Measurements from ENCODE around the gene NLRP3.
"Not testable (repeated sequence)": the region's sequence is repeated elsewhere in the genome, so short reads cannot be mapped to it uniquely, and the experiment has no call there.

Gene NLRP3

DNA sequence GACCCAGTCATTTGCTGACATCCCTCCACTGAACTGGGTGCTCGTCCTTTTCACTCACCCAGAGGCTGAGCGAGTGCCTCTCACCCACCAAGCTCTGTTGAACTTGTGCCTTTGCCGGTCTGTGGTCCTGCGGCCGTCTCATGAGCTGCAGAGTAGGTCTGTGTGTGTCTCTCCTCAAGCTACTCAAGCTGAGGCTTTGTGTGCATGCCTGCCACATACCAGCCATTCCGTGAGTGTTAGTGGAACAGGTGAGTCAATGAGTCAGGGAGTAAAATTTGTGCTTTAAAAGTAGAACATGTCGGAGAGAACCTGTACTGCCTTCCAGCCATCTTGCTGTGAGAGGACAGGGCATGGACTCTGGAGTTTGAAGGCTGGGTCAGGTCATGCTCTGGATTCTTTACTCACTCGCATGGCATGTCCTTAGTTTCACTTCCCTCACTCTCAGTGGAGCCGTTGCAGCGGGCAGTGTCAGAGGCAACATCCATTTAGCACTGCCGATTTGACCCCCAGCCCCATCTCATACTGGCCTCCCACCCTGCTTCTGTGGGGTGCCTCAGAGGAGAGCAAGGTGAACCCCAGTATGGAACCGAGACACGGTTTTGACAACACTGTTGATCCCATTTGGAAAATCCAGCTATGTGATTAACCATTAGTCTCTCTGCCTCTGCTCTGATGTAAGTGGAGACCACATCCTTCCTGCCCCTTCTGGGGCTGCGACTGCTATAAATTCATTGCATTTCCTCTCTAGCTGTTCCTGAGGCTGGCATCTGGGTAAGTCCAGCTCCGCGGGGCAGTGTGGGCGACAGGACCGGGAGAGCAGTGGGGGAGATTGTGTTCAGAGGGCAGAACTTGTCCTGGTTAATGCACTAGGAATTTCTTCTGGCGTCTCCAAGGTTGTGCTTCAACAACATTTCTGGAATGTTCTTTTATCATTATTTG lies at the start of gene NLRP3:
NLRP3 (plus strand) TSS at position 751 of the 939 bp plus-strand sequence. CDS start 2,628 bp downstream, outside the sequence.
- in situ Hi-C loops (cut with MboI; ENCODE audit: low pct_unique_long_range_greater_than_20kb, low sequenced_read_pairs) = no loop called here
- peak; percentile 90 for DNase-seq

DNA sequence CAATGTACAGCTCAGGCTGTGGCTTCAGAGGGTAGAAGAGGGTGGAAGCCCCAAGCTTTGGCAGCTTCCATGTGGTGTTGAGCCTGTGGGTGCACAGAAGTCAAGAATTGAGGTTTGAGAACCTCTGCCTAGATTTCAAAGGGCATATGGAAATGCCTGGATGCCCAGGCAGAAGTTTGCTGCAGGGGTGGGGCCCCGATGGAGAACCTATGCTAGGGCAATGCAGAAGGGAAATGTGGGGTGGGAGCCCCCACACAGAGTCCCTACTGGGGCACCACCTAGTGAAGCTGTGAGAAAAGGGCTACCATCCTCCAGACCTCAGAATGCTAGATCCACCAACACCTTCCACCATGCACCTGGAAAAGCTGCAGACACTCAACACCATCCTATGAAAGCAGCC lies 49.6 kb upstream of the NLRP3 start:
- DNase-seq; in situ Hi-C loops (cut with MboI; ENCODE audit: low pct_unique_long_range_greater_than_20kb, low sequenced_read_pairs): not testable (repeated sequence)

DNA sequence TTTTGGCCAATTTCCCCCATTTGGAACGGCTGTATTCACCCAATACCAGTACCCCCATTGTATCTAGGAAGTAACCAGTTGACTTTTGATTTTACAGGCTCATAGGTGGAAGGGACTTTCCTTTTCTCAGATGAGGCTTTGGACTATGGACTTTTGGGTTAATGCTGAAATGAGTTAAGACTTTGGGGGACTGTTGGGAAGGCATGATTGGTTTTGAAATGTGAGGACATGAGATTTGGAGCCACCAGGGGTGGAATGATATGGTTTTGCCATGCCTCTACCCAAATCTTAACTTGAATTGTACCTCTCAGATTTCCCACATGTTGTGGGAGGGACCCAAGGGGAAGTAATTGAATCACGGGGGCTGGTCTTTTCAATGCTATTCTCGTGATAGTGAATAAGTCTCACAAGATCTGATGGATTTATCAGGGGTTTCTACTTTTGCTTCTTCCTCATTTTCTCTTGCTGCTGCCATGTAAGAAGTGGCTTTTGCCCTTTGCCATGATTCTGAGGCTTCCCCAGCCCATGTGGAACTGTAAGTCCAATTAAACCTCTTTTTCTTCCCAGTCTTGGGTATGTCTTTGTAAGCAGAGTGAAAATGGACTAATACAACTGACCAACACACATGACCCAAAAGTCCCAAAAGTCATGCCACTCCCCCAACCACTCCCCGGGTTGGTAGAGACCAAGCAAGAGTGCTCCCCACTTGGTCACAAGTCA lies 48.9 kb upstream of the NLRP3 start:
- no peak for DNase-seq
- in situ Hi-C loops (cut with MboI; ENCODE audit: low pct_unique_long_range_greater_than_20kb, low sequenced_read_pairs) = no loop called here

DNA sequence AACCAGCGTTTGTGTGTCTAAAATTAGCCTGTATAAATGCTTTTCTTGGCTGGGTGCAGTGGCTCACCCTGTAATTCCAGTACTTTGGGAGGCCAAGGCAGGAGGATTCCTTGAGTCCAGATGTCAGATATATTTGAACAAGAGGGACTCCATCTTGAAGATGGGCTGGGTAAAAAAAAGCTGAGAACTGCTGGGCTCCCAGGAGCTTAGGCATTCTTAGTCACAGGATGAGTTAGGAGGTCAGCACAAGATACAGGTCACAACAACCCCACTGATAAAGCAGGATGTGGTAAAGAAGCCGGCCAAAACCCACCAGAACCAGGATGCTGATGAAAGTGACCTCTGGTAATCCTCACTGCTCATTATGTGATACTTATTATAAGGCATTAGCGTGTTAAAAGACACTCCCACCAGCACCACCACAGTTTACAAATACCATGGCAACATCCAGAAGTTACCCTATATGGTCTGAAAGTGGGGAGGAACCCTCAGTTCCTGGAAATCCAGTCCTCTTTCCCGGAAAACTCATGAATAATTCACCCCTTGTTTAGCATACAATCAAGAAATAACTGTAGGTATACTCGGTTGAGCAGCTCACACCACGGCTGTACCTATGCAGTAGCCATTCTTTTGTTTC lies 48.1 kb upstream of the NLRP3 start:
- DNase-seq = no peak
- in situ Hi-C loops (cut with MboI; ENCODE audit: low pct_unique_long_range_greater_than_20kb, low sequenced_read_pairs) = no loop called here

DNA sequence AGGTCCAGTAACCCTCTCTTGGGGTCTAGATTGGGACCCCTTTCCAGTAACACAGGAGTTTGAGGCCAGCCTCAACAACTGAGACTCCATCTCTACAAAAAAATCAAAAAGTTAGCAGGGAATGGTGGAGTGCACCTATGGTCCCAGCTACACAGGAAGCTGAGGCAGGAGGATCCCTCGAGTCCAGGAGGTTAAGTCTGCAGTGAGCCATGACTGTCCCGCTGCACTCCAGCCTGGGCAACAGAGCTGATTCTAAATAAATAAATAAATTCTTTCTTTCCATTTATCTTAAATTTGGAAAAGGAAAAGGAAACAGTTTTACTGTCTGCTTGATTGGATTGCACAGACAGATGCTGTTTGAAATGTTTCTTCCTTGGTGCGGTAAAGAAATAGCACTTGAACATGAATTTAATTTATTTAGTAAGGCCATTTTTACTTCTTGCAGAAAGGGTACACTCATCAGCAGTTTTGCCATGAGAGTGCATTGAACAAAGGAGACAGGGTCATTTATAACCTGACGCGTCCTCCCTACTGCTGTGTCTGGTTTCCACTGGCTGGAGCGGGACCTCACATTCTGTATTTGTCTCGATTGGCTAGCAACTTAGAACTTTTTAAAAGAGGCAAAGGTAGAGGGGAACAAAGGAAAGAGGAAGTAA lies 47.4 kb upstream of the NLRP3 start:
- DNase-seq = no peak
- in situ Hi-C loops (cut with MboI; ENCODE audit: low pct_unique_long_range_greater_than_20kb, low sequenced_read_pairs) = no loop called here

DNA sequence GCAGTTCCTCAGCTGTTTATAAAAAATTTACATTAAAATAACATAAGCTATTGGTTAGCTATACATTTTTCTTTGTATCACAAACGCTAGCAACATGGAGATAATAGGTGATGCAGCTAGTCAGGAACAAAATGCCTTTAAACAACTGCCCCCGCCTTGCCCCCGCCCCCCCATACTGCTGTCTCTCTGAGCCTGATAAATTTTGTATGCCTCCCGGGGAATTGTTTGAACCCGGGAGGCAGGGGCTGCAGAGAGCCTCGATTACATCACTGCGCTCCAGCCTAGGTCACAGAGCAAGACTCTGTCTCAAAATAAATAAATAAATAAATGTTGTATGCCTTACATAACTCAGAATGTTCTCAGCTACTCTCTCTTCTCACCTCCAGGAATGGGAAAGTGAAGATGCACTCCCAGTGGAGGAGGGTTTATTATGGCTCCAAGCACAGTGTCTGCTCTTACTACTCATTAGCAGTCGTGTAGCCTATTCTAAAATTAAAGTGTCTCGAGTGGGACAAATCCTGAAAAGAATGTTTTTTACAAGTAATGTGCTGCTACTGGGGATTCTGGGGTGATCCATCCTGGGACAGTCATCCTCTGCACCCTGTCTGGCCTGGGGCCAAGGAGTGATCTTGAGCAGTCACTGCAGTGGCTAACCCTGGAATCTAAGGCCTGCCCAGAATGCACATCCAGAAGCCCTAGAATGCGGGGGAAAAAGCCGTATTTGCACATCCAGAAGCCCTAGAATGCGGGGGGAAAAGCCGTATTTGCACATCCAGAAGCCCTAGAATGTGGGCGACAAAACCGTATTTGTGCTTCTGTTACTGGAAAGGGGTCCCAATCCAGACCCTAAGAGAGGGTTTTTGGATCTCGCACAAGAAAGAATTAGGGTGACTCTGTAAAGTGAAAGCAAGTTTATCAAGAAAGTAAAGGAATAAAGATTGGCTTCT lies 44.9 kb upstream of the NLRP3 start:
- DNase-seq = no peak
- in situ Hi-C loops (cut with MboI; ENCODE audit: low pct_unique_long_range_greater_than_20kb, low sequenced_read_pairs) = no loop called here

DNA sequence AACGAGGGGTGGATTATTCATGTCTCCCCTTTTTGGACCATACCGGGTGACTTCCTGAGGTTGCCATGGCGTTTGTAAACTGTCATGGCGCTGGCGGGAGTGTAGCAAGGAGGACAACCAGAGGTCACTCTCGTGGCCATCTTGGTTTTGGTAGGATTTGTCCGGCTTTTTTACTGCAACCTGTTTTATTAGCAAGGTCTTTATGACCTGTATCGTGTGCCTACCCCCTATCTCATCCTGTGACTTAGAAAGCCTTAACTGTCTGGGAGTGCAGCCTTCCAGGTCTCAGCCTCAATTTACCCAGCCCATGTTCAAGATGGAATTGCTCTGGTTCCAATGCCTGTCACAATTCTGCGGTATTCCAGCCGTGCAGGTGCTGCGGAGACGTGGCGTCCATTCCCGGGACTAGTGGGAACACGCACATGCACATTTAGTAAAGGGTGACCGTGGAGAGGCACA lies 44.1 kb upstream of the NLRP3 start:
- in situ Hi-C loops (cut with MboI; ENCODE audit: low pct_unique_long_range_greater_than_20kb, low sequenced_read_pairs) = no loop called here
- DNase-seq = no peak

DNA sequence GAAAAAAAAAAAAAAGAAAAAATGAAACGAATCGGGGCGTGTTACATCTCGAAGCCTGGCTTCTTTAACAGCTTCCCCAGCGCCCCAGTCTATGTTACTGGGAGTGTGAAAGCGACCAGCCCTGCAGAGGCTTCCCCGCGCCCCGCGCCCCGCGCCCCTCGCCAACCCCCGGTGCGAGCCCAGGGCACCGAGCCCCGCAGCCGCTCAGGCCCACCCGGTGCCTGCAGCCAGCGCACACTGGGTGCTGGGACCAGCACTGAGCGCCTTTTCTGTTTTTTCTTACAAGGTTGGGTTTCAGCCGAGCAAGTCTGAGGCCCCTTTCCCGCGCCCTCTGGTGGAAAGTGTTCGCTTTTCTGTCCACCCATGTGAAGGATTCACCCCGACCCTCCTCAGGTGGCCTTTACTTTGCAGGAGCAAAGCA lies 42.2 kb upstream of the NLRP3 start:
- in situ Hi-C loops (cut with MboI; ENCODE audit: low pct_unique_long_range_greater_than_20kb, low sequenced_read_pairs) = no loop called here
- DNase-seq = peak; percentile 85

DNA sequence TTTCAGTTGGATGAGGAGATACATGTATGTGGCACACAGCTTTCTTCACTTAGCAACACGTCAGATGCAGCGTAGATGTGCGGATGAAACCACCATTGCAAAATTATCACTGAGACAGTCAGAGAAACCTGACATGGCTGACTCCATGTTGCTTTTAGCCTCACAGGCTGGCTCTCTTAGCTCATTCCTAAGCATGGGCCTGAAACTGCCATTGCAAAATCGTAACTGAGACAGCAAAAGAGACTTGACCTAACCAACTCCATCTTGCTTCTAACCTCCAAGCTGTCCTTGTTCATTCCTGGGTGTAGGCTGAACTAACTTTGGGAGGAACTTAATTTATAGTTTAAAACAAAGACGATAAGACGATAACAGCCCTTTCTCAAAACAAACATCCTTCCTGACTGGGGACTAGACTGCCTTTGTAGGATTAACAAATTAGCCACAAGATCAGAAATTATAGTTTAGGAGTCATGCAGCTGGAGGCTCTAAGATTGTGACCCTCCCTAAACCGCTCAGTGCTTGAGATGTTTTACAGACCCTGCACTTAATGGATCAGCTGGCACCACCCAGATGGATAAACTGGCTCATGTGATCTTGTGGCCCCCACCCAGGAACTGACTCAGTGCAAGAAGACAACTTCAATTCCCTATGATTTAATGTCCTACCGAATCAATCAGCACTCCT lies 41.2 kb upstream of the NLRP3 start:
- DNase-seq; in situ Hi-C loops (cut with MboI; ENCODE audit: low pct_unique_long_range_greater_than_20kb, low sequenced_read_pairs): not testable (repeated sequence)

DNA sequence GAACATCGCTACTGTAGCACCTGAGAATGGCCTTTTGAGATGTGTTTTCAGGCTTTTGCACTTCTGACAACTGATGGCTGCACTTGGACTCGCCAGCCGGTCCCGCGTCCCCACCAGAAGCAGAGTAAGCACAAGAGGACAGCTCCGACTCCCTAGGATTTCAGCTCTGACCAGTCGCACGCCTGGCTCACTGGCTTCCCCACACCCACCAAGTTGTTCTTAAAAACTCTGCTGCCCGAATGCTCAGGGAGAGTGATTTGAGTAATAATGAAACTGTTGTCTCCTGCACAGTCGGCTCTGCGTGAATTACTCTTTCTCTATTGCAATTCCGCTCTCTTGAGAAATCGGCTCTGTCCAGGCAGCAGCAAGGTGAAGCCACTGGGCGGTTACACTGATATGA lies 40.2 kb upstream of the NLRP3 start:
- in situ Hi-C loops (cut with MboI; ENCODE audit: low pct_unique_long_range_greater_than_20kb, low sequenced_read_pairs) = no loop called here
- no peak for DNase-seq

DNA sequence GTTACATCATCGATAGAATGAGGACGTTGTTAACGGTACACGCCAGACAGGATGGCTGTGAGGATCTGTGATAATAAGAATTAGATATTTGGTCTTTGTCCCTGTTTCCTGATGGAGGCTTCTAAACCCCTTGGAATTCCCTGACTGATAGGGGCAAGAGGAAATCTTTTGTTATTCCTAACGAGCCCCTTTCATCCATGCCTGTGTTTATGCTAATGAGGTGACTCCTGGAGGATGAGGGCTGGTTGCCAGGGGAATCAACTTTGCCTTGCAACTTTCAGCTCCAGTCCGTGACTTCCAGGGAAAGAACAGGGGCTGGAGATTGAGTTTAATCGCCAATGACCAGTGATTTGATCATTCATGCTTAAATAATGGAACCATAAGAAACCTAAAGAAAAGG lies 39.3 kb upstream of the NLRP3 start:
- no peak for DNase-seq
- in situ Hi-C loops (cut with MboI; ENCODE audit: low pct_unique_long_range_greater_than_20kb, low sequenced_read_pairs) = no loop called here

DNA sequence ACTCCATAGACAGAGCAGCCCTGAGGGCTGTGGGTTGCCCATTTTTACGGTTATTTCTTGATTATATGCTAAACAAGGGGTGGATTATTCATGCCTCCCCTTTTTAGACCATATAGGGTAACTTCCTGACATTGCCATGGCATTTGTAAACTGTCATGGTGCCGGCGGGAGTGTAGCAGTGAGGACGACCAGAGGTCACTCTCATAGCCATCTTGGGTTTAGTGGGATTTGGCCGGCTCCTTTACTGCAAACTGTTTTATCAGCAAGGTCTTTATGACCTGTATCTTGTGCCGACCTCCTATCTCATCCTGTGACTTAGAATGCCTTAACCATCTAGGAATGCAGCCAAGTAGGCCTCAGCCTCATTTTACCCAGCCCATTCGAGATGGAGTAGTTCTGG lies 38.3 kb upstream of the NLRP3 start:
- DNase-seq; in situ Hi-C loops (cut with MboI; ENCODE audit: low pct_unique_long_range_greater_than_20kb, low sequenced_read_pairs): not testable (repeated sequence)

DNA sequence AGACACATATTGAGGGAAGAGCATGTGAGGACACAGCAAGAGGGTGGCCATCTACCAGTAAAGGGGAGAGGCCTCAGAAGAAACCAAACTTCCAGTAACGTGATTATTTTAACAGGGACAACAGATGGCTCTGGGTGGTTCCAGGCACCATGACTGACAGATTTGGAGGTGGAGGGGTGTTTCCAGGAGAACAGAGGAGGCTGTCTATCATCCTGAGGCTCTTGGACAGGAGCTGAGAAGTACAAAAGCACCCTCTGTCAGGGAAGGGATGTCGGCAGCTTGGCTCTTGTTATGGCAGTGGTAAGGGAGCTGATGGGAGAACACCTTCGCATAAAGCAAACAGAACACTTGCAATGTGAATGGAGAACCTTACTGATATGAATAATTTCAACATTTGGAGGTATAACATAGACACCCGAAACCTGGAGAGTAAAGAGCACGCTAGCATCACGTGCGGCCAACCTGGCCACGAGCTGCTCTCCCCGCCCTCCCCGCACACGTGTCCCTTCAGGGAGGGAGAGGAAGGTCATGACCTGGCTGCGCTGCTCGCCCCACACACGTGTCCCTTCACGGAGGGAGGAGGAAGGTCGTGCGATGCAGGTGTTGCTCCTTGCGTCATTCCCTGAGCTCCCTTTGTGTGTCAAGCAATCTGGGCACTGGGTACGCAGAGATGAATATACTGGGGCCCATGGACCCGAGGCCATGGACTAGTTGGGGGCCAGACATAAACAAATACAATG lies 37.5 kb upstream of the NLRP3 start:
- in situ Hi-C loops (cut with MboI; ENCODE audit: low pct_unique_long_range_greater_than_20kb, low sequenced_read_pairs) = no loop called here
- no peak for DNase-seq

DNA sequence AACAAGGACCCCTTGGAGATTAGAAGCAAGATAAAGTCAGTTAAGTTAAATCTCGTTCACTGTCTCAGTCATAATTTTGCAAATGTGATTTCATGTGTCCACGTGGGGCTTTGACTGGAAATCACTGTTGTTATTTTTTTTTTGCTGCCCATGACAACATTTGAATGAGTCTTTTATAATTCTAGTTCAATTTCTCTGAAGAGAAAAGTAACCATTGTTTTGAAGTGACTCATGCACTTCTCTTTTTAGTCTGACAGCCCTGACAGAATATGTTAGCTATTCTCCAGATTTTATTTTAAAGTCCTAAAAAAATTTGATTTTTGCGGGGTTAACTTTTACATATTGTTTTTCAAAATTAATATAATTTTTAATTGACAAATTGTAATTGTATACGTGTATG lies 30.7 kb upstream of the NLRP3 start:
- in situ Hi-C loops (cut with MboI; ENCODE audit: low pct_unique_long_range_greater_than_20kb, low sequenced_read_pairs) = no loop called here
- no peak for DNase-seq

DNA sequence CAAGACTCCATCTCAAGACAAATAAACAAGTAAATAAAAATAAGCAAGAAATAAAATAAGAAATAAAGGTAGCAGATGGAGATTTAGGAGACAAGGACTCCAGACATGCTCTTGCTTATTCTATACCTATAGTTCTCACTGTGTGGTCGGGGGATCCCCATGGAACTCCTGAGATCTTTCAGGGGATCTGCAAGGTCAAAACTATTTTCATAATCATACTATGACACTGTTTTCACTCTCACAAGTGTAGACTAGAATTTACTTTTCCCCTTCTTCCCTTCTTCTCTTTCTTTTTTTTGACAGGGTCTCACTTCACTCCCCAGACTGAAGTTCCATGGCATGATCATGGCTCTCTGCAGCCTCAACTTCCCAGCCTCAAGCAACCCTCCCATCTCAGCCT lies 29.8 kb upstream of the NLRP3 start:
- in situ Hi-C loops (cut with MboI; ENCODE audit: low pct_unique_long_range_greater_than_20kb, low sequenced_read_pairs) = no loop called here
- DNase-seq = no peak

DNA sequence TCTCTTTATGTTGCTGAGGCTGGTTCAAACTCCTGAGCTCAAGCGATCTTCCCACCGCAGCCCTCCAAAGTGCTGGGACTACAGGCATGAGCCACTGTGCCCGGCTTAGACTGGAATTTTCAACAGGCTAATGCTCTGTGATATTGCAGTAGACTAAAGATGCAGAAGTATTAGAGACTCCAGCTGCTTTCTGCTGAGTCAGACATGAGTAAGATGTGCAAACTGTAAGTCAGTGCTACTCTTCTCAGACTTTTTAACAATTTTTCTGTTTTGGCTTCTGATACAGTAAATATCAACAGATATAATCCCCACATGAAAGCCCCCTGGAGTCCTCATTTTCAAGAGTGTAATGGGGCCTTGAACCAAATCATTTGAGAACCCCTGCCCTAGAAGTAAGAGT lies 29.3 kb upstream of the NLRP3 start:
- in situ Hi-C loops (cut with MboI; ENCODE audit: low pct_unique_long_range_greater_than_20kb, low sequenced_read_pairs) = no loop called here
- no peak for DNase-seq

DNA sequence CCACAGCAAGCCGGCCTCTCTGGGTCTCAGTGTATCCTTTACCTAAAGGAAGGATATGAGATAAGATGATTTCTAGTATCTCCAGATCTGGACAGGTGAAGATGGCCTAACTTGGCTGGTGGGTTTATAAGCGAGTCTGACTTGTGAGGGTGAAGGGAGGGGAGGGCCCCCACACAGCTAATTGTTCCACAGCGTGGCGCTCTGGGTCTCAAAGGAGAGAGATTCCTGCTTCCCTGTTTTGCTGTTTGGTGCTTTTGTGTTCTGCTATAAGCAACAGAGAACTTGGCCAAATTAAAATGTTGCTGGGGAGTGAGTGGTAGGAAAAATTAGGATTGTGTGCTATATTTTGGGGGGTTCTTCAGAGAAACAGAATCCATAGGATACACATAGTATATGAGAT lies 28.9 kb upstream of the NLRP3 start:
- in situ Hi-C loops (cut with MboI; ENCODE audit: low pct_unique_long_range_greater_than_20kb, low sequenced_read_pairs) = no loop called here

More for the DNA sequence above, 28.9 kb upstream of the NLRP3 start:
- DNase-seq = no peak
